Naive thymus-derived CD8-positive, alpha-beta T cell (primary cell): ENCODE data around the gene EIF1AD. TPM values are rescaled to one million over a fixed set of nuclear protein-coding genes. Genes with fewer than 3 reads are reported as not detected.
"Not testable (repeated sequence)": the region's sequence is repeated elsewhere in the genome, so short reads cannot be mapped to it uniquely, and the experiment has no call there.

ENCODE experiments used
- ATAC-seq, 2 donors: fragments of 150-1000 bp; cut with Tn5 transposase in 1 of 2; sonication (Bioruptor Pico), chemical (Tn5 transposase) in 1 of 2; 1 replicate in 1 of 2; 2 replicates in 1 of 2; pipeline ENCODE4 v1.10.0; 2021; ENCODE audit warnings: mild to moderate bottlenecking in 2 of 2, moderate library complexity in 2 of 2
- POLR2A ChIA-PET: fragments of 350-600 bp; sonication (Branson Sonifier 250); formaldehyde crosslinking; loops from one replicate; lab custom pipeline; 2021; ENCODE audit warnings: antibody characterized with exemption; lab: Charles Lee
- DNase-seq, 10 donors: peaks; one replicate each; pipeline versions ENCODE4 v3.0.0 to v3.0.0-alpha.2; 2020 to 2022
- H3K27ac Mint-ChIP-seq, 10 donors: one replicate each; pipeline ENCODE4 v1.8.0; 2020 to 2022; ENCODE audit warnings: mild to moderate bottlenecking in 10 of 10, mixed read lengths in 10 of 10, moderate library complexity in 4 of 10, inconsistent platforms in 1 of 10
- H3K27me3 Mint-ChIP-seq, 5 donors: one replicate each; pipeline ENCODE4 v1.8.0; 2021 to 2022; ENCODE audit warnings: mixed read lengths in 5 of 5
- H3K36me3 Mint-ChIP-seq, 3 donors: one replicate each; pipeline ENCODE4 v1.8.0; 2020 to 2022; ENCODE audit warnings: mixed read lengths in 3 of 3, mild to moderate bottlenecking in 2 of 3, inconsistent platforms in 1 of 3
- H3K4me1 Mint-ChIP-seq, 4 donors: one replicate each; pipeline ENCODE4 v1.8.0; 2021 to 2022; ENCODE audit warnings: mixed read lengths in 4 of 4
- H3K4me3 Mint-ChIP-seq, 10 donors: one replicate each; pipeline ENCODE4 v1.8.0; 2020 to 2022; ENCODE audit warnings: mild to moderate bottlenecking in 10 of 10, mixed read lengths in 10 of 10, moderate library complexity in 6 of 10, inconsistent platforms in 1 of 10
- H3K9me3 Mint-ChIP-seq, 9 donors: one replicate each; pipeline ENCODE4 v1.8.0; 2020 to 2022; ENCODE audit warnings: mixed read lengths in 9 of 9, mild to moderate bottlenecking in 3 of 9, inconsistent platforms in 1 of 9, moderate library complexity in 1 of 9
- polyA plus RNA-seq, 3 donors: library from polyadenylated mRNA; unstranded; fragments of 300-500 nt; fragmentation: Illumina TruSeq; gene quantifications; one replicate each; pipeline ENCODE4 v1.2.3, GENCODE V29; 2021
- total RNA-seq, 8 experiments: library from RNA in 2 of 8; stranded (reverse) in 2 of 8; gene quantifications; one replicate each; pipeline ENCODE4 v1.2.3 and lab custom pipeline; 2021 to 2026

The EIF1AD gene
- total and polyA plus RNA-seq, 5 experiments from 2014 or later = 11.5 to 64.8 (median 18.7) TPM

- H3K9me3 Mint-ChIP-seq = peaks cover 0 to under 1% (median 0%) of the 10 kb centered on the region in 9 donors
- ATAC-seq (no peak), DNase-seq (peak in 1 of 10 donors; percentile 57)
- no peak overlapping the region for H3K4me3 Mint-ChIP-seq
- POLR2A ChIA-PET = interaction anchor here (0.5 kb wide), 1 partner anchor 194 kb away, joined by 3 read pairs; no protein-coding TSS in a partner anchor
- no peak overlapping the region for H3K27ac Mint-ChIP-seq
- peaks cover 7 to 16% (median 11%) of the 10 kb centered on the region in 4 donors for H3K4me1 Mint-ChIP-seq
- no peaks in the 10 kb centered on the region for H3K36me3 Mint-ChIP-seq
- no peaks in the 10 kb centered on the region for H3K27me3 Mint-ChIP-seq
These were observed 40.5 kb upstream of the EIF1AD start for GRCh38 chr11:66042227-66042995.

GRCh38 chr11:66039765-66040164 lies 37.8 kb upstream of the EIF1AD start:
- peaks cover 0 to 2% (median 0%) of the 10 kb centered on the region in 9 donors for H3K9me3 Mint-ChIP-seq
- ATAC-seq (no peak), DNase-seq (peak in 1 of 10 donors; percentile 7)
- H3K4me3 Mint-ChIP-seq = no peak overlapping the region
- POLR2A ChIA-PET = interaction anchor here (0.6 kb wide), 1 partner anchor 131 kb away, joined by 3 read pairs; no protein-coding TSS in a partner anchor
- H3K4me1 Mint-ChIP-seq = peaks cover 2 to 4% (median 3%) of the 10 kb centered on the region in 4 donors
- H3K36me3 Mint-ChIP-seq = no peaks in the 10 kb centered on the region
- peaks cover 0 to 5% (median 3%) of the 10 kb centered on the region in 5 donors for H3K27me3 Mint-ChIP-seq
- H3K27ac Mint-ChIP-seq = no peak overlapping the region

GRCh38 chr11:66037327-66037726 lies 35.4 kb upstream of the EIF1AD start:
- H3K27me3 Mint-ChIP-seq = peaks cover 0 to 6% (median 4%) of the 10 kb centered on the region in 5 donors
- POLR2A ChIA-PET = no interaction called here
- H3K4me3 Mint-ChIP-seq = peak overlapping the region in 1 of 10 donors; percentile 52
- ATAC-seq (no peak), DNase-seq (no peak)
- peaks cover 0 to 2% (median 0%) of the 10 kb centered on the region in 9 donors for H3K9me3 Mint-ChIP-seq
- no peaks in the 10 kb centered on the region for H3K4me1 Mint-ChIP-seq
- H3K27ac Mint-ChIP-seq = no peak overlapping the region
- H3K36me3 Mint-ChIP-seq = no peaks in the 10 kb centered on the region

GRCh38 chr11:66036334-66036710 lies 34.4 kb upstream of the EIF1AD start:
- DNase-seq (no peak), ATAC-seq (no peak)
- H3K4me3 Mint-ChIP-seq = no peak overlapping the region
- POLR2A ChIA-PET = no interaction called here
- H3K27me3 Mint-ChIP-seq = peaks cover 0 to 6% (median 4%) of the 10 kb centered on the region in 5 donors
- no peaks in the 10 kb centered on the region for H3K4me1 Mint-ChIP-seq
- H3K36me3 Mint-ChIP-seq = no peaks in the 10 kb centered on the region
- H3K9me3 Mint-ChIP-seq = peaks cover 0 to 2% (median 0%) of the 10 kb centered on the region in 9 donors
- no peak overlapping the region for H3K27ac Mint-ChIP-seq

GRCh38 chr11:66035653-66036333 lies 33.8 kb upstream of the EIF1AD start:
- DNase-seq (no peak), ATAC-seq (no peak)
- POLR2A ChIA-PET = no interaction called here
- H3K36me3 Mint-ChIP-seq = no peaks in the 10 kb centered on the region
- peaks cover 0 to 6% (median 4%) of the 10 kb centered on the region in 5 donors for H3K27me3 Mint-ChIP-seq
- no peaks in the 10 kb centered on the region for H3K4me1 Mint-ChIP-seq
- H3K27ac Mint-ChIP-seq = no peak overlapping the region
- H3K4me3 Mint-ChIP-seq = no peak overlapping the region
- H3K9me3 Mint-ChIP-seq = peaks cover 0 to 2% (median 0%) of the 10 kb centered on the region in 9 donors

- ATAC-seq = no peak
- H3K4me1 Mint-ChIP-seq = no peaks in the 10 kb centered on the region
- no peak overlapping the region for H3K27ac Mint-ChIP-seq
- no peak overlapping the region for H3K4me3 Mint-ChIP-seq
- POLR2A ChIA-PET = no interaction called here
- DNase-seq = no peak
- H3K9me3 Mint-ChIP-seq = peaks cover 0 to 2% (median 0%) of the 10 kb centered on the region in 9 donors
- H3K36me3 Mint-ChIP-seq = no peaks in the 10 kb centered on the region
- H3K27me3 Mint-ChIP-seq = peaks cover 0 to 6% (median 4%) of the 10 kb centered on the region in 5 donors
These were observed 31.2 kb upstream of the EIF1AD start for GRCh38 chr11:66032957-66033735.

- H3K4me1 Mint-ChIP-seq = peaks cover 4 to 13% (median 6%) of the 10 kb centered on the region in 4 donors
- H3K27ac Mint-ChIP-seq = no peak within 1 kb of the TSS
- ATAC-seq (no peak), DNase-seq (no peak)
- POLR2A ChIA-PET = no interaction called here
- H3K9me3 Mint-ChIP-seq = no peaks in the 10 kb centered on the region
- no peaks in the 10 kb centered on the region for H3K36me3 Mint-ChIP-seq
- H3K27me3 Mint-ChIP-seq = peaks cover 1 to 8% (median 4%) of the 10 kb centered on the region in 5 donors
- no peak within 1 kb of the TSS for H3K4me3 Mint-ChIP-seq
These were observed 24.1 kb upstream of the EIF1AD start, which contains the start of gene CATSPER1 for GRCh38 chr11:66026017-66026529. Gene CATSPER1 (minus strand): TSS chr11:66026479. CDS start chr11:66026379, 100 bp downstream.

- not testable (repeated sequence) for ATAC-seq, H3K4me3 Mint-ChIP-seq, DNase-seq, H3K9me3 Mint-ChIP-seq, H3K27me3 Mint-ChIP-seq, H3K36me3 Mint-ChIP-seq
- Mint-ChIP-seq H3K4me1 (peaks cover 4 to 14% (median 6%) of the 10 kb centered on the region in 4 donors), H3K27ac (peak overlapping the region in 1 of 10 donors; percentile 33)
- POLR2A ChIA-PET = interaction anchor here (1.9 kb wide), 1 partner anchor 311 kb away, joined by 5 read pairs; the partner anchor contains the start of gene KAT5
These were observed 21.2 kb upstream of the EIF1AD start for GRCh38 chr11:66023186-66023440.

GRCh38 chr11:66022401-66023185 lies 20.6 kb upstream of the EIF1AD start:
- DNase-seq (peak; percentile 58 to 85 (median 75)), ATAC-seq (peak; percentile 96 to 99)
- POLR2A ChIA-PET = interaction anchor here (0.6 to 1.9 kb wide), 6 partner anchors 10 to 311 kb away, joined by 3 to 5 read pairs (median 4); partner anchors contain the start of genes BANF1, CST6, KAT5 and SF3B2
- H3K9me3 Mint-ChIP-seq = no peaks in the 10 kb centered on the region
- no peaks in the 10 kb centered on the region for H3K36me3 Mint-ChIP-seq
- peaks cover 1 to 8% (median 4%) of the 10 kb centered on the region in 5 donors for H3K27me3 Mint-ChIP-seq
- peaks cover 4 to 14% (median 6%) of the 10 kb centered on the region in 4 donors for H3K4me1 Mint-ChIP-seq
- peak overlapping the region in 2 of 10 donors; percentile 15 to 19 for H3K27ac Mint-ChIP-seq
- H3K4me3 Mint-ChIP-seq = peak overlapping the region; percentile 14 to 81 (median 56)

GRCh38 chr11:66020618-66021357 lies 18.8 kb upstream of the EIF1AD start:
- Mint-ChIP-seq H3K27me3 (peaks cover 1 to 8% (median 4%) of the 10 kb centered on the region in 5 donors), H3K4me3 (peak overlapping the region in 1 of 10 donors; percentile 19), H3K27ac (no peak overlapping the region), H3K36me3 (no peaks in the 10 kb centered on the region), H3K9me3 (no peaks in the 10 kb centered on the region), H3K4me1 (peaks cover 4 to 14% (median 7%) of the 10 kb centered on the region in 4 donors)
- DNase-seq = peak in 1 of 10 donors; percentile 60
- POLR2A ChIA-PET = interaction anchor here (0.6 to 1.0 kb wide), 2 partner anchors 18 to 215 kb away, joined by 3 read pairs; no protein-coding TSS in a partner anchor
- ATAC-seq = no peak

GRCh38 chr11:66020212-66020611 lies 18.3 kb upstream of the EIF1AD start:
- no peaks in the 10 kb centered on the region for H3K9me3 Mint-ChIP-seq
- DNase-seq (peak in 1 of 10 donors; percentile 40), ATAC-seq (no peak)
- peaks cover 4 to 14% (median 7%) of the 10 kb centered on the region in 4 donors for H3K4me1 Mint-ChIP-seq
- peaks cover 1 to 8% (median 4%) of the 10 kb centered on the region in 5 donors for H3K27me3 Mint-ChIP-seq
- POLR2A ChIA-PET = interaction anchor here (1.0 kb wide), 1 partner anchor 17 kb away, joined by 3 read pairs; no protein-coding TSS in a partner anchor
- no peak overlapping the region for H3K4me3 Mint-ChIP-seq
- no peaks in the 10 kb centered on the region for H3K36me3 Mint-ChIP-seq
- no peak overlapping the region for H3K27ac Mint-ChIP-seq
